Measurements from ENCODE around the gene PLXNA4. TPM values are rescaled to one million over a fixed set of nuclear protein-coding genes. Genes with fewer than 3 reads are reported as not detected.

Gene PLXNA4
- total RNA-seq, 1 experiment from 2014 or later: not detected

GRCh38 chr7:132482866-132483265 lies 93.4 kb downstream of the PLXNA4 start:
- no peak for ATAC-seq
- H3K9me2 ChIP-seq (ENCODE audit: insufficient read depth): no peaks in the 10 kb centered on the region
- H2AFZ ChIP-seq (ENCODE audit: low read depth, low read length, poor library complexity, severe bottlenecking): no peak overlapping the region
- TF ChIP-seq MAX (IDR thresholded peaks at IDR 0.05): no peak
- TF ChIP-seq EZH2 (IDR thresholded peaks at IDR 0.05): no peak
- TF ChIP-seq RAD21 (IDR thresholded peaks at IDR 0.05; ENCODE audit: low read depth): no peak
- no peaks in the 10 kb centered on the region for H3K79me2 ChIP-seq (ENCODE audit: insufficient read depth, low read length)
- ChIA-PET POLR2A (no interaction called here), RAD21 (ENCODE audit: low non-redundant PET in 1 of 2, low total read pairs in 2 of 2, uncharacterized antibody in 2 of 2, unreplicated experiment in 2 of 2) (no interaction called here), CTCF (no interaction called here)
- H3K36me3 ChIP-seq (ENCODE audit: control insufficient read depth in 1 of 2, insufficient read depth in 2 of 2, low read length in 2 of 2): no peaks in the 10 kb centered on the region
- H3K4me2 ChIP-seq (ENCODE audit: low read length): no peak overlapping the region
- no peaks in the 10 kb centered on the region for H4K20me1 ChIP-seq (ENCODE audit: insufficient read depth)
- no peak overlapping the region for H3K9ac ChIP-seq (ENCODE audit: low read length)
- peaks cover 63% of the 10 kb centered on the region for H3K27me3 ChIP-seq (ENCODE audit: insufficient read depth, low read length)
- no peaks in the 10 kb centered on the region for H3K9me3 ChIP-seq (ENCODE audit: control insufficient read depth in 1 of 2, insufficient read depth in 1 of 2, low read depth in 1 of 2, low read length in 2 of 2)
- H3K4me1 ChIP-seq (ENCODE audit: control insufficient read depth in 1 of 2, insufficient read depth in 2 of 2, low read length in 2 of 2): no peaks in the 10 kb centered on the region
- H3K27ac ChIP-seq (ENCODE audit: low read depth, low read length): no peak overlapping the region
- H3K4me3 ChIP-seq (replicated peaks in 1 of 2; ENCODE audit: low read depth in 1 of 2, low read length in 2 of 2): no peak overlapping the region
- intact Hi-C loops (cut with micrococcal nuclease): no loop called here
- no TSS peak for BruUV-seq (replicated peaks)
- no peak for DNase-seq (ENCODE audit: low read depth, low spot score)

DNA sequence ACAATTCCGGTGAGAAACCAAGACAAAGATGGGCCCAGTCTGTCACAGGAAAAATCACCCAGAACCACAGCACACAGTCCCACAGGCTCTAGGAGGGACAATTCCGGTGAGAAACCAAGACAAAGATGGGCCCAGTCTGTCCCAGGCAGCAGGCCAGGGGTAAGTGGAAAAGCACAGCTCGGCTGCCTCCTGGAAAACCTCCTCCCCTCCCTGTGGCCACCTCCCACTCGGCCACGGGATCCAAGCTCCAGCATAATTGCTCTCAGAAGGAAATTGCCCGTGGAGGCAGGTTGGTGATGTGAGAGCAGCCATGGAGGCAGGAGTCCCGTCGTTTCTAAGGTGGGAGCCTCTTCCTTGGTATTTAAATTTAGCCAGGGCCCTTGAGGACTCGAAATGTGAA lies 95.7 kb downstream of the PLXNA4 start:
- Histone ChIP-seq H3K9me2 (ENCODE audit: insufficient read depth) (no peaks in the 10 kb centered on the region), H3K4me3 (replicated peaks in 1 of 2; ENCODE audit: low read depth in 1 of 2, low read length in 2 of 2) (no peak overlapping the region), H3K79me2 (ENCODE audit: insufficient read depth, low read length) (no peaks in the 10 kb centered on the region), H3K27me3 (ENCODE audit: insufficient read depth, low read length) (peaks cover 63% of the 10 kb centered on the region), H3K4me1 (ENCODE audit: control insufficient read depth in 1 of 2, insufficient read depth in 2 of 2, low read length in 2 of 2) (no peaks in the 10 kb centered on the region), H2AFZ (ENCODE audit: low read depth, low read length, poor library complexity, severe bottlenecking) (no peak overlapping the region), H4K20me1 (ENCODE audit: insufficient read depth) (no peaks in the 10 kb centered on the region), H3K4me2 (ENCODE audit: low read length) (no peak overlapping the region), H3K9me3 (ENCODE audit: control insufficient read depth in 1 of 2, insufficient read depth in 1 of 2, low read depth in 1 of 2, low read length in 2 of 2) (no peaks in the 10 kb centered on the region), H3K36me3 (ENCODE audit: control insufficient read depth in 1 of 2, insufficient read depth in 2 of 2, low read length in 2 of 2) (no peaks in the 10 kb centered on the region), H3K9ac (ENCODE audit: low read length) (no peak overlapping the region), H3K27ac (ENCODE audit: low read depth, low read length) (no peak overlapping the region)
- ATAC-seq (no peak), DNase-seq (ENCODE audit: low read depth, low spot score) (no peak)
- ChIA-PET RAD21 (ENCODE audit: low non-redundant PET in 1 of 2, low total read pairs in 2 of 2, uncharacterized antibody in 2 of 2, unreplicated experiment in 2 of 2) (no interaction called here), CTCF (no interaction called here), POLR2A (no interaction called here)
- intact Hi-C loops (cut with micrococcal nuclease): no loop called here
- BruUV-seq (replicated peaks): no TSS peak
- no peak for TF ChIP-seq YY1 (IDR thresholded peaks at IDR 0.05; ENCODE audit: extremely low read depth, insufficient replicate concordance, low read depth, low read length)
- no peak for TF ChIP-seq POLR2A (IDR thresholded peaks at IDR 0.05; ENCODE audit: borderline replicate concordance, extremely low read depth, insufficient read depth, insufficient read length)
- TF ChIP-seq JUND (IDR thresholded peaks at IDR 0.05): no peak
- TF ChIP-seq CTCF (IDR thresholded peaks at IDR 0.05 in 2 of 3, conservative IDR thresholded peaks at IDR 0.05 in 1 of 3; ENCODE audit: borderline replicate concordance in 1 of 3, insufficient read depth in 1 of 3, low read depth in 2 of 3, low read length in 2 of 3): no peak
- no peak for TF ChIP-seq EGR1 (IDR thresholded peaks at IDR 0.05; ENCODE audit: low read depth)
